ENCODE results near the gene YTHDF1. TPM values are rescaled to one million over a fixed set of nuclear protein-coding genes. Genes with fewer than 3 reads are reported as not detected.

YTHDF1 gene
- polyA plus RNA-seq, 4 donors, result 20.3 to 37.9 (median 22.9) TPM

DNA sequence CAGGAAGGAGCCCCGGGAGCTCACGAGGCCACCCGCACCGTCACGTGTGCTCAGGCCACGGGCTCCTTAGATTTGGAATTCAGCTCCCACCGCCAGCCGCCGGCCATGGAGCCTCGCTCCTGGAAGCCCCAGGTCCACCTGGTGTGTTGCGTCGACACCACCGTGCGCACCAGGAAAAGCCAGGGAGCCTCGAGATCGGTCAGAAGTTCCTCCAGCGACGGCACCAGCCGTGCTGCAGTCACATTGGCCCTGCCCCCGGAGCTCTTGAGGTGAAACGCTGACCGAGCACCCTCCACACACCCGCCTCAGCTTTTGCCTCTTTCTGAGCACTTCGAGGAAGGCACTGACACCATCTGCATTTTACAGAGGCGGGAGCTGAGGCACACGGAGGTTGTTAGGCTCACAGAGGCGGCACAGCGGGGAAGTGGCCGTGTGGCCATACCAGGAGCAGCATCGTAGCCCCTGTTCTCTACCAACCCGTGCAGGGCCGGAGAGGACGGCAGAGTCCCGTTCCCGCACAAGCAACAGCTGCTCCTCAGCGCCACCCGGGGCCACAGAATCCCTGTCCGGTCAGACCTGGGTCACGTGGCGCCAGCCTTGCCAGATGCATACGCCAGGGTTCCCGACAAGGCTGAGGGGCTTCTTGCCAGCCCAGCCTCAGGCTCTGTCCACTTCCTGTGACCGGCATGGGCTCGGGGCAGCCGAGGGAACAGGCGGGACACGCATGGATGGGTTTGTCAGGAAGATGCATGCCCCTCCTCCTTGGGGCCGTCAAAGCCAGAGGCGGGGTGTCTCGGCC, 30.8 kb upstream of the YTHDF1 start:
- WGBS, 3 donors, result 41 to 50% (median 47%) methylated on average over 48 to 50 of the region's 50 CpGs

DNA sequence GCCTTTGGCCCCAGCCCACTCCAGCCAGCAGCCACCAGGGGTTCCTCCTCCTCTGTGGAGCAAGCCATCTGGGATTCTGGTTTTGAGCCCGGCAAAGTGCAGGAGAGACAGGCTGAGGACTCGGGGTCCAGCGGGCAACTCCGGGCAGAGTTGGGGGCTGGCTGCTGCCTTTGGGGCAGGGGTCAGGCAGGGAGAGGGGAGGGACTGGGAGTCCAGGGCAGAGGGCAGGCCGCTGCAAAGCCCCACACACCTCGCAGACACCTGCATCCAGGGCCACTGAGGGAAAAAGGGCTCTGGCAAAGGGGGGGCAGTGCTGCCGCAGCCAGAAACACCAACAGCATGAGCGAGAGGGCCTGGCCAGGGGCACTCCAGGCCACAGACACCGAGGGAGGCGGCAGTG, 28.5 kb upstream of the YTHDF1 start:
- Histone ChIP-seq H3K4me1 (ENCODE audit: control insufficient read depth in 3 of 3, insufficient read depth in 2 of 3, low read depth in 1 of 3, low read length in 2 of 3) (no peaks in the 10 kb centered on the region), H3K36me3 (ENCODE audit: control insufficient read depth in 3 of 3, insufficient read depth in 2 of 3, low read depth in 1 of 3, low read length in 3 of 3) (peaks cover 0 to 2% (median 0%) of the 10 kb centered on the region in 3 donors), H3K9me3 (ENCODE audit: control insufficient read depth in 2 of 2, insufficient read depth in 1 of 2, low read depth in 1 of 2, low read length in 1 of 2) (no peaks in the 10 kb centered on the region), H3K27me3 (ENCODE audit: control insufficient read depth in 3 of 3, insufficient read depth in 3 of 3, low read length in 3 of 3) (peaks cover 0 to 25% (median 17%) of the 10 kb centered on the region in 3 donors), H3K4me3 (ENCODE audit: low read depth in 1 of 3, low read length in 3 of 3) (no peak overlapping the region), H3K27ac (ENCODE audit: low read depth in 1 of 3, low read length in 2 of 3) (no peak overlapping the region)
- no peak for DNase-seq
- no peak for FAIRE-seq
- WGBS, 3 donors, result 66 to 84% (median 68%) methylated on average over 10 of the region's 10 CpGs

More for the DNA sequence above, 30.8 kb upstream of the YTHDF1 start:
- FAIRE-seq (no peak), DNase-seq (no peak)
- peaks cover 0 to 26% (median 18%) of the 10 kb centered on the region in 3 donors for H3K27me3 ChIP-seq (ENCODE audit: control insufficient read depth in 3 of 3, insufficient read depth in 3 of 3, low read length in 3 of 3)
- peaks cover 0 to 2% (median 0%) of the 10 kb centered on the region in 3 donors for H3K36me3 ChIP-seq (ENCODE audit: control insufficient read depth in 3 of 3, insufficient read depth in 2 of 3, low read depth in 1 of 3, low read length in 3 of 3)
- no peaks in the 10 kb centered on the region for H3K9me3 ChIP-seq (ENCODE audit: control insufficient read depth in 2 of 2, insufficient read depth in 1 of 2, low read depth in 1 of 2, low read length in 1 of 2)
- H3K27ac ChIP-seq (ENCODE audit: low read depth in 1 of 3, low read length in 2 of 3), result no peak overlapping the region
- H3K4me3 ChIP-seq (ENCODE audit: low read depth in 1 of 3, low read length in 3 of 3), result no peak overlapping the region
- H3K4me1 ChIP-seq (ENCODE audit: control insufficient read depth in 3 of 3, insufficient read depth in 2 of 3, low read depth in 1 of 3, low read length in 2 of 3), result no peaks in the 10 kb centered on the region

DNA sequence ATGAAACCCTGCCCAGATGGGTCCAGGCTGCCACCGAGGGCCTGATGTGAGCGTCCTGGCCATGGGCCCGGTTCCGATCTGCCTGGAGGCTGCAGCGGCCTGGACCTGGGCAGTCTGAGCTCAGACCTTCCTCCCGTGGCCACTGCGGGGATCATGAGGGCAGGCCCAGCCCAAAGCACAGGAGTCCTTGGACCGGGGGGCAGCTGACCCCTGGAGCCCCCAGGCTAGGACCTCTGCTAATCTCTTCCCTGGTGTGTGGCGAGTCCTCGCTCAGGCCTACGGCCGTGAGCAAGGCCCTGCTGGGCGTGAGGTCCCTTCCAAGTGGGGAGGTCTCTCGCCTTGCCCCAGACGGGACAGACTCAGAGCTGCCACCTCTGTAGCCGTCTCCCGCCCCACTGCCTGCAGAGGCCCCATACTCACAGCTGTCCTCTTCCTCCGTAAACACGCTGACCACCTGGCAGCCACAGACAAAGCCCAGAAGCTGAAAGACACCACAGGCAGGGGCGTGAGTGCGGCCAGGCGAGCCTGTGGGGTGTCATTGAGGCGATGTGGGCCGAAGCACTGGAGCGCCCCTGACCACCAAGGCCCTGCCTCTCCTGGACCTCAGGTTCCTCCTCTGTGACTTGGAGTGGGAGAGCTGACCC, 27.8 kb upstream of the YTHDF1 start:
- Histone ChIP-seq H3K27ac (ENCODE audit: low read depth in 1 of 3, low read length in 2 of 3) (no peak overlapping the region), H3K27me3 (ENCODE audit: control insufficient read depth in 3 of 3, insufficient read depth in 3 of 3, low read length in 3 of 3) (peaks cover 0 to 25% (median 17%) of the 10 kb centered on the region in 3 donors), H3K9me3 (ENCODE audit: control insufficient read depth in 2 of 2, insufficient read depth in 1 of 2, low read depth in 1 of 2, low read length in 1 of 2) (no peaks in the 10 kb centered on the region), H3K4me3 (ENCODE audit: low read depth in 1 of 3, low read length in 3 of 3) (no peak overlapping the region), H3K4me1 (ENCODE audit: control insufficient read depth in 3 of 3, insufficient read depth in 2 of 3, low read depth in 1 of 3, low read length in 2 of 3) (no peaks in the 10 kb centered on the region), H3K36me3 (ENCODE audit: control insufficient read depth in 3 of 3, insufficient read depth in 2 of 3, low read depth in 1 of 3, low read length in 3 of 3) (peaks cover 0 to 2% (median 0%) of the 10 kb centered on the region in 3 donors)
- 72 to 81% (median 80%) methylated on average over 22 to 25 of the region's 25 CpGs for WGBS, 3 donors
- DNase-seq (no peak), FAIRE-seq (no peak)

DNA sequence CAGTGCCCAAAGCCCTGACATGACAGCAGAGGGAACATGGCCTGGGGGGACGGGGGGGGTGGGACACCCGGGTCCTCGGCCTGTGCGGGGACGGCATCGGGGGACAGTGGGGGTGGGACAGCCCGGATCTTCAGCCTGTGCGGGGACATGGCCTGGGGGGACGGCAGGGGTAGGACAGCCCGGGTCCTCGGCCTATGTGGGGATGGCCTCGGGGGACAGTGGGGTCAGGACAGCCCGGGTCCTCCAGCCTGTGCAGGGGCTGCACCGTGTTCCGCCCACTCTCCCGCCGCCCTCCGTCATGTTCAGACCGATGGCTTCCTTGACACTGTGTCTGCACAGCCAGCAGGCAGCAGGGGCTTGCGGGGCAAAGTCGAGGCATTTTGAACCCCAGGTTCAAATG, 26.8 kb upstream of the YTHDF1 start:
- no peak for DNase-seq
- no peak overlapping the region for H3K27ac ChIP-seq (ENCODE audit: low read depth in 1 of 3, low read length in 2 of 3)
- peaks cover 0 to 15% (median 12%) of the 10 kb centered on the region in 3 donors for H3K27me3 ChIP-seq (ENCODE audit: control insufficient read depth in 3 of 3, insufficient read depth in 3 of 3, low read length in 3 of 3)
- no peaks in the 10 kb centered on the region for H3K4me1 ChIP-seq (ENCODE audit: control insufficient read depth in 3 of 3, insufficient read depth in 2 of 3, low read depth in 1 of 3, low read length in 2 of 3)
- H3K9me3 ChIP-seq (ENCODE audit: control insufficient read depth in 2 of 2, insufficient read depth in 1 of 2, low read depth in 1 of 2, low read length in 1 of 2), result no peaks in the 10 kb centered on the region
- H3K36me3 ChIP-seq (ENCODE audit: control insufficient read depth in 3 of 3, insufficient read depth in 2 of 3, low read depth in 1 of 3, low read length in 3 of 3), result peaks cover 0 to 2% (median 0%) of the 10 kb centered on the region in 3 donors
- FAIRE-seq, result no peak
- H3K4me3 ChIP-seq (ENCODE audit: low read depth in 1 of 3, low read length in 3 of 3), result no peak overlapping the region
- 85 to 90% (median 90%) methylated on average over 17 to 21 of the region's 21 CpGs for WGBS, 3 donors

DNA sequence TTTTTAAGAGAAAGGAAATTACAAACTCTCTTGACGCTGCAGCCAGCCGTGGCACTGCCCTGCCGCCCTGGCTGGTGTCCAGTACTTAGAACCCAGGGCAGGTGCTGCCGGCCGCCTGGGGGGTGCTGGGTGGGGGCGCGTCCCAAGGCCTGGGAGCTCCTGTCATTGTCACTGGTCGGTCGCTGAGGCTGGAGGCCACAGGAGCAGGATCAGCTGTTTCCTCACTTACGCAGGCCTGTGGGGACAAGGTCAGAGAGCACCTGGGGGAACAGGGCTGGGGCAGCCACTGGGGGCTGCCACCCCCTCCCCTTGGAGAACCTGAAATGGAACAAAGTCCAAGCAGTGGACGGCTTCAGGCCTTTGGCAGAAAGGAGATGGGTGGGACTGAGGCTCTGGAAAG, 25.3 kb upstream of the YTHDF1 start:
- H3K27me3 ChIP-seq (ENCODE audit: control insufficient read depth in 3 of 3, insufficient read depth in 3 of 3, low read length in 3 of 3), result peaks cover 0 to 2% (median 2%) of the 10 kb centered on the region in 3 donors
- WGBS, 3 donors, result 10 to 40% (median 20%) methylated on average over 11 of the region's 11 CpGs
- FAIRE-seq (no peak), DNase-seq (no peak)
- H3K4me3 ChIP-seq (ENCODE audit: low read depth in 1 of 3, low read length in 3 of 3), result no peak overlapping the region
- H3K4me1 ChIP-seq (ENCODE audit: control insufficient read depth in 3 of 3, insufficient read depth in 2 of 3, low read depth in 1 of 3, low read length in 2 of 3), result no peaks in the 10 kb centered on the region
- H3K9me3 ChIP-seq (ENCODE audit: control insufficient read depth in 2 of 2, insufficient read depth in 1 of 2, low read depth in 1 of 2, low read length in 1 of 2), result no peaks in the 10 kb centered on the region
- no peaks in the 10 kb centered on the region for H3K36me3 ChIP-seq (ENCODE audit: control insufficient read depth in 3 of 3, insufficient read depth in 2 of 3, low read depth in 1 of 3, low read length in 3 of 3)
- no peak overlapping the region for H3K27ac ChIP-seq (ENCODE audit: low read depth in 1 of 3, low read length in 2 of 3)

DNA sequence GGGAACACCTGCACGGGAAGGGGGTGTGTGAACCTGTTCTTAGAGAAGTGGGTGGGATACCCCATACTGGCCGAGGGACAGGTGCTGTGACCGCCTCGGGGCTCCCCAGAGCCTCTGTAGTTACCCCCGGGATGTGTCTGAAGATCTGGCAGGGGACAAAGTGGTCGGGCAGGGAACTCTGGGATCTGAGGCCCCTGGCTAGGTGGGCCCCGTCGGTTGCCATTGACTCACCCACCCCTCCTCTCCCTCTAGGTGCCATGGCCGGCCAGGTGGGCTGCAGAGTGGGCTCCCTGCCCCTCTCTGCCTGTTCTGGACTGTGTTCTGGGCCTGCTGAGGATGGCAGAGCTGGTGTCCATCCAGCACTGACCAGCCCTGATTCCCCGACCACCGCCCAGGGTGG, 24.1 kb upstream of the YTHDF1 start:
- Histone ChIP-seq H3K9me3 (ENCODE audit: control insufficient read depth in 2 of 2, insufficient read depth in 1 of 2, low read depth in 1 of 2, low read length in 1 of 2) (no peaks in the 10 kb centered on the region), H3K27ac (ENCODE audit: low read depth in 1 of 3, low read length in 2 of 3) (no peak overlapping the region), H3K4me3 (ENCODE audit: low read depth in 1 of 3, low read length in 3 of 3) (no peak overlapping the region), H3K27me3 (ENCODE audit: control insufficient read depth in 3 of 3, insufficient read depth in 3 of 3, low read length in 3 of 3) (peaks cover 0 to 2% (median 0%) of the 10 kb centered on the region in 3 donors), H3K36me3 (ENCODE audit: control insufficient read depth in 3 of 3, insufficient read depth in 2 of 3, low read depth in 1 of 3, low read length in 3 of 3) (no peaks in the 10 kb centered on the region), H3K4me1 (ENCODE audit: control insufficient read depth in 3 of 3, insufficient read depth in 2 of 3, low read depth in 1 of 3, low read length in 2 of 3) (peaks cover 0 to 4% (median 0%) of the 10 kb centered on the region in 3 donors)
- no peak for FAIRE-seq
- WGBS, 3 donors, result 85 to 86% (median 86%) methylated on average over 7 to 11 of the region's 11 CpGs
- DNase-seq, result no peak

DNA sequence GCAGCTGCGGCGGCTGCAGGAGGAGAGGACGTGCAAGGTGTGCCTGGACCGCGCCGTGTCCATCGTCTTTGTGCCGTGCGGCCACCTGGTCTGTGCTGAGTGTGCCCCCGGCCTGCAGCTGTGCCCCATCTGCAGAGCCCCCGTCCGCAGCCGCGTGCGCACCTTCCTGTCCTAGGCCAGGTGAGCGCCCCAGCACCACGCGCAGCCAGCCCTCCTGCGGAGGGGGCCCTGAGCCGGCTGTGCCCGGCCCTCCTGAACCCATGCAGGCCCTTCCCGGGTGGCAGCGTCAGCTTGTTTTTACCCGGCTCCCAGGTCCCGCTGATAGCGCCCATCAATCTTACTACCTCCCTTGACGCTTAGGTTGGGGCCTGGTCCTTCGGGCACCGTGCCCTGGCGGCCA, 23.5 kb upstream of the YTHDF1 start:
- no peaks in the 10 kb centered on the region for H3K9me3 ChIP-seq (ENCODE audit: control insufficient read depth in 2 of 2, insufficient read depth in 1 of 2, low read depth in 1 of 2, low read length in 1 of 2)
- H3K27ac ChIP-seq (ENCODE audit: low read depth in 1 of 3, low read length in 2 of 3), result no peak overlapping the region
- no peak overlapping the region for H3K4me3 ChIP-seq (ENCODE audit: low read depth in 1 of 3, low read length in 3 of 3)
- DNase-seq (no peak), FAIRE-seq (no peak)
- H3K4me1 ChIP-seq (ENCODE audit: control insufficient read depth in 3 of 3, insufficient read depth in 2 of 3, low read depth in 1 of 3, low read length in 2 of 3), result peaks cover 0 to 4% (median 0%) of the 10 kb centered on the region in 3 donors
- 85 to 88% (median 86%) methylated on average over 24 to 30 of the region's 30 CpGs for WGBS, 3 donors
- H3K27me3 ChIP-seq (ENCODE audit: control insufficient read depth in 3 of 3, insufficient read depth in 3 of 3, low read length in 3 of 3), result no peaks in the 10 kb centered on the region
- no peaks in the 10 kb centered on the region for H3K36me3 ChIP-seq (ENCODE audit: control insufficient read depth in 3 of 3, insufficient read depth in 2 of 3, low read depth in 1 of 3, low read length in 3 of 3)

DNA sequence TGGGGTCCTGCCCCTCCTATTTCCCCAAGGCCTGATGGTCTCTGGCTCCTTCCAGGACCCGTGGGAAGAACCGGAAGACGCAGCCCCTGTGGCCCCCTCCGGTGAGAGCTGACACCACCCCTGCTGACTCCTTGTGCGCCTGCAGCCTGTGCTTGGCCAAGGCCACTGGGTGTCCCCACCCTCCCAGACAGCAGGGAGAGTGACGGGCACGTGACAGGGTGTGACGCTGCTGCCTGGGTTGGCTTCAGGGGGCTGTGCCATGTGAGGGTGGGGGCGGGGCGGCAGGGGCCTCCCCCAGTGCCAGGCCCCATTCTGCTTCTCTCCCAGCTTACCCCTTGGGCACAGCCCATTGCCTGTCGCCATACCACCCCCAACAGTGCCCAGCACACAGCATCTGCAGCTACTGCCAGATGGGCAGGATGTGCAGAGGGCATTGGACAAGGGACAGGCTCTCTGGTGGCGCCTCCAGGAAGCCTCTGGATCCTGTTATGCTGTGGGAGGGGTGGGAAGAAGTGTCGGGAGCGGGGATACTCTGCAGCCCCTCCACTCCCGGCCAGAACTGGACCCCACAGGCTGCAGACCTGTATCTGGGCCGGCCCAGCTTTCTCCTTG, 22.7 kb upstream of the YTHDF1 start:
- DNase-seq, result peak; percentile 14 to 74
- no peak overlapping the region for H3K27ac ChIP-seq (ENCODE audit: low read depth in 1 of 3, low read length in 2 of 3)
- H3K4me3 ChIP-seq (ENCODE audit: low read depth in 1 of 3, low read length in 3 of 3), result no peak overlapping the region
- FAIRE-seq, result no peak
- peaks cover 0 to 4% (median 0%) of the 10 kb centered on the region in 3 donors for H3K4me1 ChIP-seq (ENCODE audit: control insufficient read depth in 3 of 3, insufficient read depth in 2 of 3, low read depth in 1 of 3, low read length in 2 of 3)
- no peaks in the 10 kb centered on the region for H3K36me3 ChIP-seq (ENCODE audit: control insufficient read depth in 3 of 3, insufficient read depth in 2 of 3, low read depth in 1 of 3, low read length in 3 of 3)
- no peaks in the 10 kb centered on the region for H3K9me3 ChIP-seq (ENCODE audit: control insufficient read depth in 2 of 2, insufficient read depth in 1 of 2, low read depth in 1 of 2, low read length in 1 of 2)
- 34 to 47% (median 43%) methylated on average over 16 of the region's 16 CpGs for WGBS, 3 donors
- H3K27me3 ChIP-seq (ENCODE audit: control insufficient read depth in 3 of 3, insufficient read depth in 3 of 3, low read length in 3 of 3), result no peaks in the 10 kb centered on the region

All from small intestine (tissue), 7 donors.